GM21619 (cell line): Measurements from ENCODE around the gene ZNF483.
"Not testable (repeated sequence)": the region's sequence is repeated elsewhere in the genome, so short reads cannot be mapped to it uniquely, and the experiment has no call there.

ENCODE experiments used
- ATAC-seq: cut with Tn5 transposase; IDR thresholded peaks from one replicate; pipeline ENCODE4 v1.9.1; 2021; ENCODE audit not compliant: unreplicated experiment

ZNF483 gene

DNA sequence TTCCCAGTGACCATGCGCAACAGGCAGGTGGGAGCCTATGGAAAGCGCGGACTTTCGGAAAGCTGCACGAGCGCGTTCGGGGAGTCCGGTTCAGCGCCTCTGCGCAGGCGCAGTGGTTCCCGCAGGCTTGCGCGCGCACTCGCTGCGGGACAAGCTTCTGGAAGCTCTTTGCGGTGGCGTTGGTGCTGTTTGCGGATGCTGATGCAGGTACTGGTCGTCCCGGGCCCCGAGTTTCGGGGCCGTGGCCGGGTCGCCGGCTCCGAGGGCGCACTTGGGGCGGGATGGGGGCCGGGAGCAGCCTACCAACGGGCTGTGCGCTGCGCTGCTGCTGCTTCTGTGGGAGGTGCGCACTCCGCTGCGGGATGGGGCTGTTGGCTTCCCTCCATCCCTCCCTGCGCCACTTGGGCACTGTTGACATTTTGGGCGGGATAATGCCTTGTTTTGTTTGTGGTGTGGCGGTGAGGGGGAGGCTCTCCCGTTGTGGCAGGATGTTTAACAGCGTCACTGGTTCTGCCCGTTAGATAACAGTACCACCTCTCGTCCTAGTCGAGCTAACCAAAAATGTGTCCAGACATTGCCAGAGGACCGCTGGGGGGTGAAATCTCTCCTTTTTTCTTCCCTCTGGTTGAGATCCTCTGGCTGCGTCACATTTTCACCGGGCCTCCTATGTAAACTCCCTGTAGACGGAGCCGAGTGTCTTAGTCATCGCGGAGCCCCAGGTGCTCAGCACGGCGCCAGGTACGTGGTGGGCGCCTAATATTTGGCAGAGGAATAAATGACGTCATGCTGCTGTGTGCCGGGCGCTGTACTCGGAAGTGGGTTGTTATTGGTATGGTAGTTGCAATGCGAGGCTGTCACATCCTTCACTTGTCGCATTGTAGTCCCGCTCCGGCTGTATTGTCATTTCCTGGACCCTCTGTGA, at the start of gene ZNF483:
Gene ZNF483 (plus strand): TSS at position 124 of the 922 bp plus-strand sequence. CDS start 2,217 bp downstream, outside the sequence.
- ATAC-seq, result peak; percentile 60

DNA sequence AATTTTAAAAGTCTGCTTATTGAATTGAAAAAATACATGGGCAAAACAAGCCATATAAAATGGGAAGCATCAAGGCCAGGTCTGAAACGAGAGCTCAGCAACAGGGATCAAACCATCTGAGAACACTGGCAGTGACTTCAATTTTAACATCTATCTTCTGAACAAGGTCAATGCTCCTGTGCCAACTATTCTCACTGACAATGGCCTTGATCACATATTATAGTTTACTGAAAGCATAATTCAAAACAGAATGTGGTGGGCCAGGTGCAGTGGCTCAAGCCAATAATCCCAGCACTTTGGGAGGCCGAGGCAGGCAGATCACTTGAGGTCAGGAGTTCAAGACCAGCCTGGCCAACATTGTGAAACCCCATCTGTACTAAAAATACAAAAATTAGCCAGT, 49.8 kb upstream of the ZNF483 start:
- no peak for ATAC-seq

DNA sequence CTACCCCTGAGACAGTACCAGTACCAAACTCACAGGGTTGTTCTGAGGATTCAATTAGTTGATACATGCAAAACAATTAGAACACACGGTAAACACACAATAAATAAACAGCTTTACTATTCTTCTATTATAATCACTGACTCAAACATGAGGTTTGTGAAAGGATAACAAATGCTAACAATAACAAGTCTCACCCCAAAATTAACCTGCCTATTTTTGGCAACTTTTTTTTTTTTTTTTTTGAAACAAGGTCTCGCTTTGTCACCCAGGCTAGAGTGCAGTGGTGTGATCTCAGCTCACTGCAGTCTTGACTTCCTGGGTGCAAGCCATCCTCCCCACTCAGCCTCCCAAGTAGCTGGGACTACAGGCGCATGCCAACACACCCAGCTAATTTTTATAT, 47.3 kb upstream of the ZNF483 start:
- no peak for ATAC-seq

DNA sequence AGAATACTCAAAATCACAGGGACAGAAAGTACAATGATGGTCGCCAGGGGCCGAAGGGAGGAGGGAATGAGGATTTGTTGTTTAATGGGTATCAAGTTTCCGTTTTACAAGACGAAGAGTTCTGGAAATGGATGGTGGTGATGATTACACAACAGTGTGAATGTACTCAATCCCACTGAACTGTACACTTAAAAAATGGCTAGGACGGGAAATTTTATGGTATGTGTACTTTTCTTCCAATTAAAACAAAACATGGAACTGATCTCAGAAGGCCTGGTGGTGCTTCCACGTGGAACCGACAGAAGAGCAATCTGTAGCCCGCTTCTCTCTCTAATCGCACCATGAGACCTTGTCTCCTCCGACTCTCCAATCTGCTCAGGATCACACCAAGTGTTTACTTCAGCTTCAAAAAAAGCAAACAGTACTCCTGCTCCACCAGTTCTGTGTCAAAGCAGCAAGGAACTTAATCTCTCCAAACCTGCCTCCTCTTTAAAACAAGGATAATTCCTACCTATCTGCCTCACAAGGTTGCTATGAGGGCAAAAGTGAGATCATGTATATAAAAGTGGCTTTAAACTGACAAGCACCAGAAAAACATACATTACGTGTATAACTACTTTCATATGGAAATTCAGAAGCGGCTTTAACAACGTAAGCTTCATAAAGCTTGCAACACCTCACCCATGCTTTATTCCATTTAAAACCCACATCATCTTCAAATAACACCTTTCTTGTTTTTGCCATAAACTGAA, 42.9 kb upstream of the ZNF483 start:
- ATAC-seq, result no peak

DNA sequence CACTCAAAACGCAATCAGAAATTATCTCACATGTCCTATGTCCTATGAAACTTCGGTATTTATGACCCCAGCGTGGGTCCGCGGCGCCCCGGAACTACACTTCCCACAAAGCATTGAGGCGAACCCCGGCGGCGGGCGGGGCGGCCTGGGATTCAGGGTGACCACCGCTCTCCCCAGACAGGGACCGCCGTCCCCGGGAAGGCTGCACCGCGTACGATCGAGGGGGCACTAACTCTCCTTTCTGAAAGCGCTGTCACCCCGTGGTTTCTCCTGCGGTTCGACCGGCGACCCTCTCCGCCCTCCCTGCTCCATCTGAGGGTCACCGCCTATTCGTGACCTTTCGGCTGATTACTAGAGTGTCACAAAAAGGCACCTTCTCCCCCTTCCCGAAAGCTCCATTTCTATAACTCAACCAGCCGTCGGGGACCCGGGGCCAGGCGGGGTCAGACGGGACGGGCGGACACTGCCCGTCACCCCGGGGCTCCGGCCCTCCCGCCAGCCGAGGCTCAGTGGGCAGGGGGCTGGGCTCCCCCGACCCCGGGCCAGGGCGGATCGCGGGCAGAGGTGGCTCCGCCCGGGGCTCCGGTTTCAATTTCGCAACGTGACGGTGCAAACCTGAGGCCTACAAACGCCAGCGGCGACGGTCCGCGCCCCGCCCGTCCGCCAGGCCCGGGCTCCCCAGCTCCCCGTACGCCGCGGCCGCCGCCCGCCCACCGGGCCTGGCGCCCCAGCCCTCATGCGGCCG, 42.1 kb upstream of the ZNF483 start:
- ATAC-seq, result peak; percentile 57

DNA sequence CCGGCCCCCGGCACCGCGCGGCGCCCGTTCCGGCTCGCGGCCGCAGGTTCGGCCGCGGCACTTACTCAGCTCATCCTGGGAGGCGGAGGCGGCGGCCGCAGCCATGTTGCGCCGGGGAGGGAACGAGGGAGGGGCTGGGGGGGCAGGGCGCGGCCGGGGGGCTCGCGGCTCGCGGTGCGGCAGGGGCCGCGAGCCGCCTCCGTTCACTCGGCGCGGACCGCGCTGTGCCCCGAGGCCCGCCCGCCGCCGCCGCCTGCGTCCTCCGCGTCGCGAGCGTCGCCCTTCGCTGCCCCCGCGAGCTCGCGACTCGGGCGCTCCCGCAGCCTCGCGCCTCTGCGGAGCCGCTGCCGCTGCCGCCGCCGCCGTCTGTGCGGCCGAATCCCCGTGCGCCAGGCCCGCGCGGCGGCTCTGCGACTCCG, 41.5 kb upstream of the ZNF483 start:
- peak; percentile 29 for ATAC-seq

DNA sequence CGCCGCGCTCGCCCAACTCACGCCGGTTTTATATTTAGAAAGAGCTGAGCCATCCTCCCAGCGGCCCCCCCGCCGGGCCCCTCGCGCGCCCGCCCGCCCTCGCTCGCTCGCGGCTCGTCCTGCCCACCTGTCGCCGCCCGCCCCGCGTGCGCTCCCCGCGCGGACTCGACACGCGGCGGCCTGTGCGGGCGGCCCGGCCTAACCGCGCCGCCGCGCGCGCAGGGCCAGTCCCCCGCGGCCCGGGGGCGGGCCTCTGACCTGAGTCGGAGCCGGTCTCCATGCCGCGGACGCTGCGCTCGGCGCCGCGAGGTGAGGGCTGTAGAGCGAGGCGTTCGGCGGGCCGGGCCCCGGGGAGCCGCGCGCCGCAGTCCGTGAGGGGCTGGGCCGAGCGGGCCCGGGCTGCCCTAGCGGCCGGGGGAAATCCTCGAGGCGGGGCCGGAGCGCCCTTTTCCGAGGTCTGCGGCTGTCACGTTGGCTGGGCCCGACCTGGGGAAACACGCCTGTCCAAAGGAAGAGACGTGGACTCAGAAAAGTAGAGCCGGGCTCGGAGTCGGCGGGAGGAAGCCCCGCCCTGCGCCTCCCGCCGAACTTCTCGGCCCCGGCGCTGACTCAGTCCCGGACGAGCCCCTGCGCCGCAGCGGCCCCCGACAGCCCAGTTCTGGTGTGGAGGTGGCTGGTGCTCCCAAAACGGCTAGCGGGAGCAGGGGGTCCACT, 41.0 kb upstream of the ZNF483 start, which contains the start of gene ECPAS:
Gene ECPAS (minus strand): TSS at position 526 of the 714 bp plus-strand sequence. CDS start 11,465 bp downstream, outside the sequence.
- ATAC-seq, result peak; percentile 57

DNA sequence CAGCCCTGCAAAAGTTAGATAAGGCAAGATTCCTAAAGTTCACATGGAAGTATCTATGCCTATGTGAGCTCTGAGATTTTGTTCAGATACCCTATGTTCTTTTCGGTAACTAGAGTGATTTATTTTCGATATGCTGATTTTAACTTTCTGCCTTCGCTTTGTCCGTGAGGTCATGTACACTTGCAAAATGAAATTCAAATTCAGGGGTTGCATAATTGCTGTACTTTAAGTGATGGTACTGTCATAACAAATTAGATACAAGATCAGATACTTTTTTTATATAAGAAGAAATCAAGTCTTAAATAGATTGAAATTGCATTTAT, 40.4 kb upstream of the ZNF483 start:
- ATAC-seq, result peak; percentile 2

DNA sequence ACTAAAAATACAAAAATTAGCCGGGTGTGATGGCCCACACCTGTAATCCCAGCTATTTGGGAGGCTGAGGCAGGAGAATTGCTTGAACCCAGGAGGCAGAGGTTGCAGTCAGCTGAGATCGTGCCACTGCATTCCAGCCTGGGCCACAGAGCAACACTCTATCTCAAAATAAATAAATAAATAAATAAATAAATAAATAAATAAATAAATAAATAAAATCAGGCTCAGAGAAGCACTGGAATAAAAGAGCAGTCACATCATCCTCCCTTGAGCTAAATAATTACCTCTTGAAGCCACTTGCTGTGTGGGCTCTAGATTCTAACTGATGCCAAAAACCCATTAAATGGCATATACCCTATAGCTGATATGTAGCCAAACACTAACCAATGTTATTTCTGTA, 27.8 kb upstream of the ZNF483 start:
- ATAC-seq, result not testable (repeated sequence)

DNA sequence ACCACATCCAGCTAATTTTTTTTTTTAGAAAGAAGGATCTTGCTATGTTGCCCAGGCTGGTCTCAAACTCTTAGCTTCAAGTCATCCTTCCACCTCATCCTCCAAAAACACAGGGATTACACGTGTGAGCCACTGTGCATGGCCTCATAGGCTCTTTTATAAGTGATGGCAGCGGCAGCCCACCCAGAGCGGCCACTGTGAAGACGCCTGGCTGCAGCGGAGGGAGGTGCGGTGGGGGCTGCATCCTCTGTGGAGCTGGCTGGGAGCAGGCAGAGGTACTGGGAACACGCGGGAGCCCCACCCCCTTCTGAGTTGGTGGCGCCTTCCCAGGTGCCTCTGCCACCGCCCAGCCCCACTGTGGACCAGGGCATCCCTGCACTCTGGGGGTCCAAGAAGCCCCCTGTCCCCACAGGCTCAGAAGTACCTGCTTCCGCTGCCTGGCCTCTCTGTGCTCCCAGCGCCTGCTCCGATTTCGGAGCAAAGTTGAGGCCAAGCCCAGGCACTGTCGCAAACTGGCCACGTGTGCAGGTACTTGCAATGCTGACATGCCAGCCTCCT, 23.9 kb upstream of the ZNF483 start:
- ATAC-seq, result no peak

DNA sequence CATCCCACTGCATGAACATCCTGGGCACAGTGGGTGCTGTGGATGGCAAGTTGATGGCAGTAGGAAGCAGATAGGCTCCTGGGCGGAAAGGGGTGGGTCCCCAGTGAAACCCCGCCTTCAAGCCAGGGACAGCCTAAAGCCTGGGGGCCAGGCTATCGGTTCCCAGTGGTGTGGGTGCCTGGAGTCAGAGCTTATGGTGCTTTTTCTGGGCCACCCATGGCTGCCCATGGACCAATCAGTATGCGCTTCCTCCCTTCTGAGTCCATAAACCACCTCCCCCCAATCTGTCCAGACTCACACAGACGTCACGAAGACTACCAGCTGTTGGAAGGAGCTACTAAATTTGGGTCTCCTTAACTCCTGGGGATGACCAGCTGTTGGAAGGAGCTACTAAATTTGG, 23.3 kb upstream of the ZNF483 start:
- no peak for ATAC-seq

DNA sequence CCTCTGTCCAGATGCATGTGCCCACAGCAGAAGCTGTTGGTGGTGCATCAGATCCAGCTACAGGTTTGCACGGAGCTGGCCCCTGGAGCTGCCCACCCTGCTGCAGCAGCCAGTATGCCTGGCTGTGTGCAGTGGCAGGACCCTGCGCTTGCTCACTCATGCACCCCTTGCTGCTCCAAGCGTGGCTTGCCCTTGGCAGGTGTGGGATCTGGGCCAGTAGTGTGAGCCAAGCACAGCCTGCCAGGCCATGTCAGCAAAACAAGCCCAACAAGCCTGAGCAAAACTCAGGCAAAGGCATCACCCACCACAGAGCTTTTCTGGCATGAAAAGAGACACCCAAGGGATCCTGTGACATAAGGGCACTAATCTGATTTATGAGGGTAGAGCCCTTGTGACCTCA, 22.5 kb upstream of the ZNF483 start:
- ATAC-seq, result no peak

DNA sequence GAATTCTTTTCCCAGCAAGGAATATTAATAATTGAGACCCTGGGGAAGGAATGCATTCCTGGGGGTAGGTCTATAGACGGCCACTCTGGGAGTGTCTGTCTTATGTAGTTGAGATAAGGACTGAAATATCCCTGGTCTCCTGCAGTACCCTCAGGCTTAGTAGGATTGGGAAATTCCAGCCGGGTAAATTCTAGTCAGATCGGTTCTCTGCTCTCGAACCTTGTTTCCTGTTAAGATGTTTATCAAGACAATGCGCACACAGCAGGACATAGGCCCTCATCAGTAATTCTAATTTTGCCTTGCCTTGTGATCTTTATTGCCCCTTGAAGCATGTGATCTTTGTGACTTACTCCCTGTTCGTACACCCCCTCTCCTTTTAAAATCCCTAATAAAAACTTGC, 13.4 kb upstream of the ZNF483 start:
- not testable (repeated sequence) for ATAC-seq

DNA sequence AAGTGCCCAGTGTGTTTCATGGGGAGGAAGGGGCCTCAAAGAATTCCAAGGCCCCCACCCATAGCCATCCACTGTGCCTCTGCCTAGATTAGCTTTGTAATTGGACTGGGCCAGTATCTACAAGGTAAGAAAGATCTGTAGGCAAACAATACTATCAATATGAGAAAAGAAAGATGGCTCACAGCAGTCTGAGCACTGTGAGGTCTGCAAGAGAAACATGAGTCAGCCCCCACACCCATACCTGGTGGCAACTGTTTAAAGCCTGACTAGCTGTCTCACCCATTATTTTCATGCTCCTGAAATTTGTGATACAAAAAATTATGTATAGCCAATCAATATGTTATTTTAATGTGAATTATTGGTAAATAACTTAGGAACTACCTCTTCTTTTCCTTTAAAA, 10.0 kb upstream of the ZNF483 start:
- ATAC-seq, result no peak

DNA sequence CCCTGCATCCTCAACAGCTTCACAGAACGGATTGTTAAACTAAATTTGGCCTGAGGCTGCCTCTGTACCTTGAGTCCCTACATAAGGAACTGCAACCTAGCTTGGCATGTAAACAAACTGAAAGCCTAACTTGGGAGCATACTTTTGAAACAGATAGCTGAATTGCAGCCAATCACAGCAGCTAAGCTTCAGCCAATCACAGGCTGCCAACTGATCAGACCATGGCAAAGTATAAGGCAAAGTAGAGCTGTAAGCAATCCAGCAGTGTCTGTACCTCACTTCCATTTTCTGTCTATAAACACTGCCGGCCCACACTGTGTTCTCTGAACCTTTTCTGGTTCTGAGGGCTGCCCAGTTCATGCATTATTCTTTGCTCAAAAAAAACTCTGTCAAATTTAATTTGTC, 8.9 kb upstream of the ZNF483 start:
- ATAC-seq, result no peak

DNA sequence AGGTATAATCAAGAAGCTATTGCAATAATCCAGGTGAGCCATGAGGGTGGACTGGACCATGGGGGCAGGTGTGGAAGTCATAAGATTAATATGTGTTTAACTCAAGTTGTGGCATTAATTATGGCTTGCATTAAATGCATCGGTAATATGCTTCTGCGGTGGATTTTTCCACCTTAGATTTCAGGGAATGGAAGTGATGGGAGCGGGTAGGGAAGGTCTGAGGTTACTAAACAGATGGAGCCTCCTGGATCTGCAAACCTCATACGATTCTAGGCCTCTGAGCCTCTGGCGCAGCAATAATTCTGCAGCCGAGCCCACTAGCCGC, 286 bp upstream of the ZNF483 start:
- ATAC-seq, result no peak

DNA sequence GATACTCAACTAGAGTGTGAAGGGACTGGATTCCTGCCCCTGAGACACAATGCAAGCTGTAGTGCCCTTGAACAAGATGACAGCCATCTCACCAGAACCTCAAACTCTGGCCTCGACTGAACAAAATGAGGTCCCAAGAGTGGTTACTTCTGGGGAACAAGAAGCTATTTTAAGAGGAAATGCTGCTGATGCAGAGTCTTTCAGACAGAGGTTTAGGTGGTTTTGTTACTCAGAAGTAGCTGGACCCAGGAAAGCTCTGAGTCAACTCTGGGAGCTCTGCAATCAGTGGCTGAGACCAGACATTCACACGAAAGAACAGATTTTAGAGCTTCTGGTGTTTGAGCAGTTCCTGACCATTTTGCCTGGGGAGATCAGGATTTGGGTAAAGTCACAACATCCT, 2.4 kb downstream of the ZNF483 start:
- ATAC-seq, result no peak

DNA sequence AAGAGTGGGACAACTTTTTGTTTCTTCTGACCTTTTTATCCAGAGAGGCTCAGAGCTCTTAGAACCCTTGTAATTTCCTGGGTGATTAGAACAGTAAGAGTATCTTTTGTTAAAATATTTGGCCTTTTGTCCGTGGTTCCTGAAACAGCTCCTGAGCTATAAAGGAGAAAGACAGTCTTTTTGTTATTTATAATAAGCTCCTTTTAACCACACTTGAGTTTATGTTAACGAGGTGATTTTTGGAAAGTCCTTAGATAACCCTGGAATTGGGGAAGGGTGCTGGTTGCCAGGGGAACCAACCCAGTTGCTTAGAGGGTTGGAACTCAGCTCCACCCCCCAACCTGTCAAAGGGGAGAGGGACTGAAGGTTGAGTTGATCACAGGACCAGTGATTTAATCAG, 4.8 kb downstream of the ZNF483 start:
- ATAC-seq, result no peak

DNA sequence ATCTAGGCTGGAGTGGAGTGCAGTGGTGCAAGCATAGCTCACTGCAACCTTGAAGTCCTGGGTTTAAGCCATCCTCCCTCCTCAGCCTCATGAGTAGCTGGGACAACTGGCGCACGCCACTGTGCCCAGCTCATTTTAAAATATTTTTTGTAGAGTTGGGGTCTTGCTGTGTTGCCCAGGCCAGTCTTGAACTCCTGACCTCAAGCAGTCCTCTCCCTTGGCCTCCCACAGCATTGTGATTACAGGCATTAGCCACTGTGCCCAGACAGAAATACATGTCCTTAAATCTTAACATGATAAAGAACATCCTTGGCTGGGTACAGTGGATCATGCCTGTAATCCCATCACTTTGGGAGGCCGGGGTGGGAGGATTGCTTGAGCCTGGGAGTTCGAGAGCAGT, 6.7 kb downstream of the ZNF483 start:
- ATAC-seq, result no peak

DNA sequence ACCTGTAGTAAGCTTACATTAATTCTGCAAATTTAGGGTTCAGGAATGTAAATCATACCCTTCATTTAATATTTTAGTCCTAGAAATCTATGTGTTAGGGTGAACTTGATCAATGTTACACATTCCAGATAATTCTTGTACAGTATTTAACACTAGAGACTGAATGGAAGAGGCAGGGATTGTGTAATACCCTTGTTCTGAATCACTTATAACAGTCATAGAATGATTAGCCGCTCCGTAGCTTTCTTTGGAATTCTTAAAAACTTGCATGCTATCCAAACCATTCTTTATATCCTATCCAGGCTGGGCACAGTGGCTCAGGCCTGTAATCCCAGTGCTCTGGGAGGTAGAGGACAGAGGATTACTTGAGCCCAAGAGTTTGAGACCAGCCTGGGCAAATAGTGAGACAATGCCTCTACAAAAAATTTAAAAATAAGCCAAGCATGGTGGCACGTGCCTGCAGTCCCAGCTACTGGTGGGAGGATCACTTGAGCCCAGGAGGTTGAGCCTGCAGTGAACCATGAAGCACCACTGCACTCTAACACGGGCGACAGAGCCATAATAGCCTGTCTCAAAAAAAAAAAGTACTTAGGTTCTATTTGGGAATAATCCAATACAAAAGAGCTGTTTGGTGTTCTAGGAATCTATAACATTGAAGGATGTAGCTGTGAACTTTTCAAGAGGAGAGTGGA, 8.3 kb downstream of the ZNF483 start:
- ATAC-seq, result no peak
